ENCODE measurements around the gene H6PD.

The H6PD gene

DNA sequence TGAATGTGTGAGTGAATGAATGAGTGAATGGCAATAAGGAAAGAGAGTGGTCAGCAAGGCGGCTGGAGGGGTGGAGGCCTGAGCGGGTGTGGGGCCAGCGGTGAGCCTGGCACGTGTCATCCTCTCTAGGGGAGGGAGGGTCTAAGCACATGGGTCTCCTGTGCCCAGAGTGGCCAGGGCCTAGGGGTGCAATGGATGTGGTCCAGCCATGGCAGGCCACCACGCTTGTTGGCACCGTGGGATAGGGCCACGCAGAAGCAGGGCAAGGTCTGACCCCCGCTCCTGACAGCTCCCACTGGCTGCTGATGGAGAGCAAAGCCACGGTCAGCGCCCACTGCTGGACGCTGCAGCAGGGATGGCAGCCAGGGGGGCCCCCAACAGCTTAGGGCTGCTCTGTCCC, 38.6 kb downstream of the H6PD start:
- FAIRE-seq (no peak), DNase-seq (ENCODE audit: insufficient read length, low spot score) (no peak)

DNA sequence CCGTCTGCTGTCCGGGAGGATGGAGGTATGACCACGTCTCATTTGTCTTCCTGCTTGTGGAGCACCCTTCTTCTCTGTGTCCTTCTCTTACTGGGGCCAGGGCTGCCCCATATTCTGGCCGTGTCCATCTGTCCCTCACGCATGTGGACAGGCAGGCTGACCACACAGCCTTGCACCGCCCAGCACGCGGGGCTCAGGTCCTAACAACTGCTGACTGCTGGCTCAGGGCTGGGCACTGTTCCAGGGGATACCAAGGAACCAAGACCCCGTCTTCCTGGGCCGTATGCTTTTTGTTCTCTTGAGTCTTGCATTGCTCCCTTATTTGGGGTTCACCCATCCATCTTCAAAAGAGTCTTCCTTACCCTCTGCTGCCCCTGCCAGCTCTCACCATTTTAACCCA, 40.6 kb downstream of the H6PD start:
- DNase-seq (ENCODE audit: insufficient read length, low spot score): no peak
- FAIRE-seq: no peak

DNA sequence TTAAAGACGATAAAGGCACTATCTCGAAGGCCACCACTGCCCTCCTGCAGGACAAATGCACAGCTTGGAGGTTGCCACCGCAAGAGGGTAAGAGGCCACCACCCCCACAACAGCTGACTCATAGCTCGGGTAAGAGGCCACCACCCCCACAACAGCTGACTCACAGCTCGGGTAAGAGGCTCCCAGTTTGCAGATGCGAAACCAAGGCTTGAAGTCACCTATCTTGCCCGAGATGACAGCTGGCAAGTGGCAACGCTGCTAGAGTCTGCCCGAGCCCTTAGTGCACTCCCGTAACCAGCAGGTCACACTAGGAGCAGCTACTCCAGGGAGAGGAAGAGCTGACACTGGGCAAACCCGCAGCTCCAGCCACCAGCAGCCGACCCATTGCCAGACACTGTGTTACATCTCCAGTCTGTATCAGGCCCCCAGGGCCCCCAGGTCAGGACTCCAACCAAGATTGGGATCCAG, 41.0 kb downstream of the H6PD start:
- FAIRE-seq (peak; percentile 55), DNase-seq (ENCODE audit: insufficient read length, low spot score) (peak; percentile 79)

DNA sequence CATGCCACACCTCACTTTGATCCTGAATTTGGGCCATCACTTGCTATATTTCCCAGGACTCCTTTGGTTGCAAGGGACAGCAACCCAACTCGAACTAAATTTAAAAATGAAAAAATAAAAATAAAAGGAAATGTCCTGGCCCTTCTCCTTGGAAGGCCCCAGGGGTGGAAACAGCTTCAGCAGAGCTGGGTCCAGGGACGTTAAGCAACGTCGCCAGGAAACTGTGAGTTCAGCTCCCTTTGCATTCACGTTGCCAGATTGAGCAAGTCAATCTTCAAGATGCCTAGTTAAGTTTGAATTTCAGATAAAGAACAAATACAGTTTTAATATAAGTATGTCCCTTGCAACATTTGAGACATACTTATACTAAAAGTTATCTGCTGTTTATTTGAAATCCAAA, 43.5 kb downstream of the H6PD start:
- DNase-seq (ENCODE audit: insufficient read length, low spot score) (no peak), FAIRE-seq (no peak)

DNA sequence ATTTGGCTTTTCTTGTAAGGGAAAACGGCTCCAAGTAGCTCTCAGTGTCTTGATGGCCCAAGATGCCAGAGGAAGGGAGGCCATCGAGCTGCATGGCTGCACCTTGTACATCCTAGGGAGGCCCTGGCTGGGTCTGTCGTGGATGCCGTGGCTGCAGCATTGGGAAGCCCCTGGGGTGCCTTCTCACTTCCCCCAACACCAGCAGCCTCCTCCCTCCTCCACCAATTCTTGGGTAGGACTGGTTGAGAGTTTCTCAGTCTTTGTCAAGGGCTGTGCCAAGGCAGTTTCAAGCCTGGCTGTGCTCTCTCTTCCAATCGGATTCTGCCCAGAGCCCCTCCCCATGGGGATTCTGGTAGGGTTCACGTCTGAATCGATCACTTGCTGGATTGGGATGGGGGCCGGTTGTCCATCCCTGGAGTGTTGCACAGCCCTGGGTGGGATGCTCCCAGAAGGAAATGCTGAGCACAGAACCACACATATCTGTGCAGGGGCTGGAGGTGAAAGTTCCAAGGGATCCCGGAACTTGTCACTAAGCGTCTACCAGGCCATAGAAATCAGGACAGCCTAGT, 44.1 kb downstream of the H6PD start:
- FAIRE-seq: no peak
- no peak for DNase-seq (ENCODE audit: insufficient read length, low spot score)

DNA sequence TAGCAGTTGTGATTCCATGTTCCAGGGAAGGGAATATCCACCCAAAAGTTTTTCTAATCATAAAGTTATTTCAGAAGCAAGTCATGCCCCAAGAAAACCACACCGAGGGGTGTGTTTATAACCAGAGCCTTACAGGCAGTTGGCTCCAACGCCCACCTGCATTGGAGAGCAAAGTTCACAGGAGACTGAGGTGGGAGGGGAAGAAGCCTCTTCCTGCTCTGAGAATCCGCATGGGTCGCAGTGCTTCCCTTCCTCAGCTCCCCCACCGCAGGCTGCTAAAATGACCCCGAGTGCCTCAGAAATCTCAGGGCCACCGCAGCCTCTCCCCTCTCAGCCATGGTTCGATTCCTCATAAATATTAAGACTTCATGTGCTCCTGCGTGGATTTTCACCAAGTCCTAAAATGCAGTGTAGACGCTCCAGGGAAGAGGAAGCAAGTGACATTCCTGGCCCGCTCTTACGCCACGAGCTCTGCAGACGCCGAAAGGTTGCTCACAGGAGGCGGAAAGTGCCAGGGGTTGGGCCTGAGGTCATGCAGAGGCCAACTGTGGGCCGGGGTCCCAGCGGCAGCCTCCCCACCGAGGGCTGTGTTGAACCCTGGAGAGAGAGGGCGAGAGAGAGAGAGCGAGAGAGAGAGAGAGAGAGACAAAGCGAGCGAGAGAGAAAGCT, 44.7 kb downstream of the H6PD start:
- FAIRE-seq: no peak
- no peak for DNase-seq (ENCODE audit: insufficient read length, low spot score)

DNA sequence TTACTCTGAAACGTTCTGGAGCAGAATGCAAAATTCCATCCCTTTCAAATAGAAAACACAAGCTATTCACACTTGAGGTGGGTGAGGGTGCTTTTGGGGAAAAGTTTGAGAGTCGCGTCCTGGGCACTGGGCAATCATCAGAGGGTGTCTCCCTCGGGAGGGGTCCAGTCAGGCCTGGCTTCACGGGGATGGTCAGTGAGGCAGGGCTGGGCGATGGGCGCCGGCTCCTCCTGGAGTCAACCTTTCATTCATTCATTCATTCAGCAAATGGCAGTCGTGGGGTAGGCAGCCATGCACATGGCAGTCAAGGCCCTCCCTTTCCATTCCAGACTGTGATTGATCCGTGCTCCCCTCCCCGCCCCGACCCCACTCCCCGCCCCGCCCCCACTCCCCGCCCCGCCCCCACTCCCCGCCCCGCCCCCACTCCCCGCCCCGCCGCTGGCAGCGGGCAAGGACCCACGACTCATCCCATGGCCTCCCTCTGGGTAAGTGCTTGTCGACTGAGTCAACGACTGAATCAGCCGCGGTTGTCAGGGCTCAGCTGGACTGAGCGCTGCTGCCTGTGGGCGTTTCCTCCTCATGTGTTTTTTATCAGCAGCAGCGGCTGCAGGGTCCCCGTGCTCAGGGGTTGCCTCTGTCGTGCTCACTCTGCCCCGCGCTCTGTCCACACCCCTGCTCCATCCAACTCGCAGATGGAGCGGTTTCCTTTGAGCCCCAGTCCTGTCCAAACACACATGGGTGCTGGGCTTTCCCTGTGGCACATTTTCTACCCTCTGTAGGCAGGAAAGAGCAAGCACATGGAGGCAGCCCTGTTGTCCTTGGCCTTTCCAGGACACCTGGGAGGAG, 45.7 kb downstream of the H6PD start:
- no peak for FAIRE-seq
- DNase-seq (ENCODE audit: insufficient read length, low spot score): no peak

DNA sequence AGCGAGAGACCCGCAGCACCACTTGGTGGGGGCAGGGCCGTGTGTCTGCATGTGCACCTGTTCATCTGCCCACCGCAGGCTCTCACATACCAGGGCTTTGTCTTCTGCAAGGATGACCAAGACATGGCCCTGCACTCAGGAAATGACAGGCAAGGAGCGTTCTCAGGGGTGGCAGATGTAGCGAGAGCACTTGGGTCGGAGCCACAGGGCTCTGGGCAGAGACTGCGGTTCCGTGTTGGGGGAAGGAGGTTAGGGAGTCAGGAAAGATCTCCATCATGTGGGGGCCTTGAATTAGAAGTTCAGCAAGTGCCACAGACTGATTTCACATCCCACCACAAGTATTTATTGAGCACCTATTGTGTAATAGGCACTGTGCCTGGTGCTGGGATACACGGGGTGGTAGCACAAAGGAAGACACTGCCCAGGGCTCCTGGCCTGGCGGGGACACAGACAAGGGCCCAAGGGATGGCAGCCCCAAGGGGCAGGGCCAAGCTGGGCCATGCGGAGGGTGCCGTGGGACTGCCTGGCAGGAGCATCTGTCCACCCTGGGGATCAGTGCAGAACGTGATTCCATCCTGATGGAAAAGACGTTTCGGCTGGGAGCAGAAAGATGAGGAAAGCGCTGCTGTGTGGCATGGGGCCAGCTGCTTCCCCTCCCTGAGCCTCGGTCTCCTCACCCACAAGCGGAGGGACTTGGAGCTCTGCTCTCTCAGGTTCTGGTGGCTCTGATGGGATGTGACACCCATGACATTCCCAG, 46.7 kb downstream of the H6PD start:
- FAIRE-seq: no peak
- no peak for DNase-seq (ENCODE audit: insufficient read length, low spot score)

DNA sequence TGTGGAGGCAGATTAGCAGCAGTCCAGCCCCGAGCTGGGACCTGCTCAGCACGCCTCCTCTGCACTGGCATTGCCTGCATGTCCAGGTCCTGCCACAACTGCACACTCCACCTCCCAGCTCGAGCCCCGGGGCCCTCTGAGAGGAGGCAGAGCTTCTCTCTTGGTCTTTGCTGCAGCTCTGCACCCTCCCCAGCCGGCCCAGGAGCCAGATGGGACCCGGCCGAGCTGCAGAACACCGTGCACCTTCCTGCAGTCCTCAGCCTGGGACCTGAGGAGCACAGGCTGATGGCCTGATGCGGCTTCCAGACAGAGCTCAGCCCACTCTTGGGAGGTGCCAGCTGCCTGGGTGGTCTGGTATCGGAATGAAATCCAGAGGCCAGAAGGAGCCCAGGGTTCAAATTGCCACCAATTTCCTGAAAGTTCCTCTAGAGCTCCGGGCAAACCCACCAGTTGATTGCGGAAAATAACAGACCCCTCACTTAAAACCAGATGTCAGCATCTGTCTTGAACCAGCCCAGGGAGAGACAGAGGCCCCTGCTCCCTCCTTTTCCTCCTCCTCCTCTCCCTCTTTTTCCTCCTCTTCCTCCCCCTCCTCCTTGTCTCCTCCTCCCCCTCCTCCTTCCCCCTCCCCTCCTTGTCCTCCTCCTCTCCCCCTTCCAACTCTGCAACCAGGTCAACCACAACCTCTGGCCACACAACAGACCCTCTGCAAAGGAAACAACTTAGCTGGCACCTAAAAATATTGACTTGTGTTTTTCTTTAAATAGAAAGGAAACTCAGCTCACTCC, 47.5 kb downstream of the H6PD start:
- DNase-seq (ENCODE audit: insufficient read length, low spot score) (no peak), FAIRE-seq (no peak)

DNA sequence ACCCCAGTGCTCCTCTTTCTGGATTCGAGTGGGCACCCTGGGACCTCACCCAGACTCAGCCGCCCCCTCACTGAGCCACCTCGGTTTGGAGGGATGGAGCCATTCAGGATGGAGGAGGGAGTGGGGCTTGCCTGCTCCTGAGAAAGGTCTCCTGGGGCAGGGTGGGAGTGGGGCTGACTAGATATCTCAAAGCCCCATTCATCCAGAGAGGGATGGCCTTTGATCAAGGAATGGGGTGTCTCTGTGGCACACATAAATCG, 48.1 kb downstream of the H6PD start:
- FAIRE-seq: no peak
- DNase-seq (ENCODE audit: insufficient read length, low spot score): no peak

DNA sequence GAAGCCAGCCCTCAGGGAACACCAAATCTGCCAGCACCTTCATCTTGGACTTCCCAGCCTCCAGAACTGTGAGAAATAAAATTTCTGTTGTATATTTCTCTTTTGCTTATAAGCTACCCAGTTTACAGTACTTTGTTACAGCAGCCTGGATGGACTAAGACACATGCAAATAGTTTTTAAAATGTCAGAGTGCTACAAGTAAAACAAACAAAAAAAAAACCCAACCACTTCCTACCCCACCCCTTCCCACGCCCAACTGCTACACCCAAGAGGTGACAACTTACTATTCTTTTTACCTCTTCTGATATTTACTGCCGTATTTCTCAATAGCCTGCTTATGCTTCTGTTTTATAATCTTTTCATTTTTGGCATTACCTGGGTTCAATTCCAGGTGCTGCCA, 49.5 kb downstream of the H6PD start:
- DNase-seq (ENCODE audit: insufficient read length, low spot score) (no peak), FAIRE-seq (no peak)

DNA sequence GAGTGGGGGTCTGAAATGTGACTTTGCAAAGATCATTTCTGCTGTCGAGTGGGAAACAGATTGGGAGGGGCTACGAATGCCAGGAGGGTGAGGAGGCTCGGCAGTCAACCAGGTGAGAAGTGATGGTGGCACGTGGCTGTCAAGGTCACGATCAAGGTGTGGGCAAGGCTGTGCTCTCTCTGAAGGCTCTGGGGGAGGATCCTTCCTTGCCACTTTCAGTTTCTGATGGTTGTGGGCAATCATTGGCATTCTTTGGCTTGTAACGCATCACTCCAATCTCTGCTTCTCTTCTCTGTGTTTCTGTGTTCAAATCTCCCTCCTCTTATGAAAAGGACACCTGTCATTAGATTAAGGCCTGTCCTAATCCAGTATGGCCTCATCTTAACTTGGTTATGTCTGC, 52.0 kb downstream of the H6PD start:
- FAIRE-seq: no peak

DNA sequence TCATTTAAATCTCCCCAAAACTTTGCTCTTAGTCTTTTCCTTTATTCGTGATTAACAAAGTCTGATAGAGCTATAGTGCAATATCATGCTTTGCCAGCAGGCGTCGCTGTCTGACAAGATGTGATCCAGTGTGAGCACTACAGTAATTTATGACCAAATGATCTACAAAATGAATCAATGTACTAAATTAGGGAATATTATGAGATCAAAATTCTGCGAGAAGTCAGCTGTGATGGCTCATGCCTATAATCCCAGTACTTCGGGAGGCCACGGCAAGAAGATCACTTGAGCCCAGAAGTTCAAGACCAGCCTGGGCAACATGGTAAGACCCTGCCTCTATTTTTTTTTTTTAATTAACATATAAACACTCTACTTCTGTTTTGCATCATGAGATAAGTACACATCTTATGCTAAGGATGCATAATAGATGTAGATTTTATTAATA, 54.5 kb downstream of the H6PD start:
- FAIRE-seq (peak; percentile 81), DNase-seq (ENCODE audit: insufficient read length, low spot score) (no peak)

More for the DNA sequence above, 52.0 kb downstream of the H6PD start:
- no peak for DNase-seq (ENCODE audit: insufficient read length, low spot score)

DNA sequence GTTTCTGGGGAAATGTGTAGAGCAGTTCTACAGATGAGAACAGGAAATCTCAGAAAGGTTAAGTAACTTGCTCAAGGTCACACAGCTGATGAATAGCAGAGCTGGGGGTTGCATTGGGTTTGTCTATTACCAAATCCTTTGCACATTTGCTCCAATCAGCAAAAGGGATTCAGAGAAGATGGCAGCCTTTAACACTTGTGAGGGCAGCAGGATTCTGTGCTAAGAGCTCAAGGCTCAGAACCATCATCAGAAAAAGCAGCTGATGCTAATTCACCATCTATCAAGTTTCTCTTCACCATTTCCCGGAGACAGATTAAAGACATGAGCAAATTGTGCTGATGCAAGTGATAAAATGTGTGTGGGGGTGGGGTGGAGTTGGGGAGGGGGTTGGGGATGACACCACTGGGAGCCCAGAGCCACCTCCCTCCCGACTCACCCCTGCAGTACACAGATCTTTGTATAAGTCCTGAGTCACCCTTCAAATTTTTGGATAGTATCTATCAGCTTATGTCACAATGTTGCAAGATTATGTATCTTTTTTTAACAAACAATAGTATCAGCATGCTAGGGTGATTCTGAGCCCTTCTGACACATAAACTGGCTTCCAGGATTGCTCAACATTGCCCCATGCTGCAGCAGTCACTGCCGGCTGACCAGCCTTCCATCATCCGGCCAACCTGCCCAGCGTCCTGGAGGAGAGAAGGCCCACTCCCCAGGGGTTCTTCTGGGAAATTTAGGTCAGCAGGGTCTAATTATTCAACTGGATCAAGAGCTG, 55.3 kb downstream of the H6PD start:
- DNase-seq (ENCODE audit: insufficient read length, low spot score): no peak
- FAIRE-seq: no peak

DNA sequence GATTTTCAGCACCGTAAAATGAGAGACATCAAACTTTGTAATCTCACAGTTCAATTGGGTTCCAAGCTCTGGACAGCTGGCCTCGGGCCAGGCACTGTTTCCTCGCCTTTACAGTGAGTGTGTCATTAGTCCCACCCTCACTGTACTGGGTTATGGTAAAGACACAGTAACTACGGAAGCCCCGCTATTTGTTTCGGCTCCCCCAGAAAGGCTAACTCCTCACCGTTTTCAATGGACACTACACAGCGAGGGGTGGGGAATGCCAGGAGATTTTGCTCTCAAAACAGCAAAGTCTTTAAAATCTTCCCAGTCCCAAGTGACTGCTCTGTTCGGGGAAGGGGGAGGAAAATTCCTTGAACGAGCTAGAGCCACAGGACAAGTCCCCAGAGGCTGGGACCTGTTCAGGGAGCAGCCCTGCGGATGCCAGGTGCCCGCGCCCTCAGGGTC, 57.4 kb downstream of the H6PD start:
- FAIRE-seq (no peak), DNase-seq (ENCODE audit: insufficient read length, low spot score) (no peak)

DNA sequence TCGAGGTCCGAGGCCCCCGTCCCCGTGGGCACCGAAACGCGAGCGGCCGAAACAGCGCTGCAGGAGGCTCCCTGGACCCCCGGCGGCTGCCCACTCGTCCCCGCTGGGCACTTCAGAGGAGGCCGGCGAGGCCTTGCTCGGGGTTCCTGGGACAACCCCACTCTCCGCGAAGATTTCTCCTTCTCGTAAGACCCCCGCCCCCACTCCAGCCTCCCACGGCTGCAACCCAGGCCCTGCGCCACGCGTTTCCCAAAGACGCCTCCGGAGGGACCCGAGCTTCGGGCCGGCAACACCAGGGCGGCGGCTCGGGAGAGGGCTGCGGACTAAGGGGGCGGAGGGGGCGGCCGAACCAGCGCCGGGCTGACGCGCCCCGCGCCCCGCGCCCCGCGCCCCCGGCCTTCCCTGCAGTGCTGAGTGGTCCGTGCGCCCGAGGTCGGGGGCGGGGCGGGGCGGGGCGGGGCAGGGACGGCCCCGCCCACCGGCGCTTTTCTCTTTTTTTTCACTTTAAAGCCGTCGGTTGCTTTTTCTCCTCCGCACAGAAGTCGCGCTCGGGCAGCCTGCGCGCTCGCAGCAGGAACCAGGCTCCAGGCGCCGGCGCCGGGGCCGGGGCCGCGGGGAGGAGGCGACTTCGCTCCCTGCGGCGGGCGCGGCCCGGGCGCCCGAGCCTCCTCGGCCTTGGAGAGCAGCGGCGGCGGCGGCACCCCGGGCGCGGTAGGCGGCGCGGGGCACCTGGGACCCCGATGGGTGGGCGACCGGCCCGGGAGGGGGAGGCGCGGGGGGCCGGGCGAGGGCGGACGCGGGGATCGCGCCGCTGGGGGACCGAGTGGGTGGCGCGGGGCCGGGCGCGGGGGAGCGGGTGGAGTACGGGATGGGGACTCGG, 58.0 kb downstream of the H6PD start, which contains the start of gene SPSB1:
Gene SPSB1, plus strand, starts transcription at position 534 of the 880 bp plus-strand sequence. CDS start 62,998 bp downstream, outside the sequence.
- FAIRE-seq (no peak), DNase-seq (ENCODE audit: insufficient read length, low spot score) (peak; percentile 75)

DNA sequence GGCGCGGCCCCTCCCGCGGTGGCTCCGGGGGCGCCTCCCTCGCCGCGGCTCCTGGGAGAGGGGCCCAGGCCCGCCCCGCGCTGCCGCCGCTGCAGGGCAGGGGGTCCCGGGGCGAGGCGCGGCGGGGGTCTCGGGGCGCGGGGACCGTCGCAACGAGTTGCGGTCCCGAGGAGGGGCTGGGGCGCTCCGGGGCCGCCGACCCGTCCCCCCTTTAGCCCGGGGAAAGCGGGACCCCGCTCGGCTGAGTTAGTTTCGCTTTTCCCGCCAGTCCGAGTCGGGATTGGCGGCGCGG, 58.6 kb downstream of the H6PD start:
- DNase-seq (ENCODE audit: insufficient read length, low spot score) (no peak), FAIRE-seq (no peak)

DNA sequence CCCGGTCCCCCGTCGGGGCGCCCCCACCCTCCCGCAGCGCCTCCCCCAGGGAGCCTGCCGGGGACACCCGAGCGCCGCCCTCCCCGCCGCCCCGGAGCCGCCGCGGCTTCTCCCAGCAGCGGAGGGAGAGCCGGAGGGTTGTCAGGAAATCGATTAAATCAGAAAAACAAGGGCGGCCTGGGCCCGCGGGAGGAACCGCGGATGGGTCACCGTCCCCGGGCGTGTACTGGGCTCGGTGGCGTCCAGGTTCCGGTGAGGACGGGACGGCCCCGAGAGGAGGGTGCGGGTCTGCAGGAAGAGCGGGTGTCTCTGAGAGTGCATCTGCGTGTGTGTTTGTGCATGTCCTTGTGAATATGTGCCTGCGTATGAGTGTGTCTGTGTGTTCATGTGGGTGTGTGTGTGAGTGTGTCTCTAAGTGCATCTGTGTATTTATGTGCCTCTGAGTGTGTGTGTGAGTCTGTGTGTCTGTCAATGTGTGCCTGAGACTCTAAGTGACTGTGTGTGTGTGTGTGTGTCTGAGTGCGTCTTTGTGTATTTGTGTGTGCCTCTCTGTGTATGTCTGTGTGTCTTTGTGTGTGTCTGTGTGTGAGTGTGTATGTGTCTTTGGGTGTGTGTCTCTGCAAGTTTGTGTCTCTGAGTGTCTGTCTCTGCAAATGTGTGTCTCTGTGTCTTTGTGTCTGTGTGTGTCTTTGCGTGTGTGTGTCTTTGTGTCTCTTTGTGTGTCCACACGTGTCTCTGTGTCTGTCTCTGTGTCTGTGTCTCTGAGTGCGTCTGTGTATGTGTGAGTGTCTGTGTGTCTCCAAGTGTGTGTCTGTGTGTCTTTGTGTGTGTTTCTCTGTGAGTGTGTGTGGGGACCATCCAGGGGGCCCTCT, 59.2 kb downstream of the H6PD start:
- no peak for DNase-seq (ENCODE audit: insufficient read length, low spot score)
- FAIRE-seq: no peak
